HepG2 (cell line): ENCODE data around the gene RAD21L1. TPM values are rescaled to one million over a fixed set of nuclear protein-coding genes. Genes with fewer than 3 reads are reported as not detected.
A peak's percentile ranks its signal among the peaks of the same experiment; 100 is the strongest.

Source experiments
- ARNT ChIP-seq: fragments of 450-650 bp; IDR thresholded peaks from 2 replicates; pipeline ENCODE4 v1.6.1; 2017
- FOXA3 ChIP-seq: IDR thresholded peaks from 2 replicates; pipeline ENCODE4 v1.6.1; 2016; ENCODE audit warnings: missing genetic modification reagents, missing compliant biosample characterization
- GTF3A ChIP-seq: sonication (generic); formaldehyde crosslinking; conservative IDR thresholded peaks from 2 replicates; pipeline ENCODE4 v1.4.0; 2020; ENCODE audit warnings: mild to moderate bottlenecking, missing genetic modification reagents
- HOXA5 ChIP-seq: sonication (generic); formaldehyde crosslinking; IDR thresholded peaks from 2 replicates; pipeline ENCODE4 v1.4.0; 2020; ENCODE audit warnings: missing genetic modification reagents
- TAF15 ChIP-seq: fragments of 200-400 bp; formaldehyde crosslinking; IDR thresholded peaks from one replicate; pipeline ENCODE4 v1.6.1; 2018; ENCODE audit warnings: mild to moderate bottlenecking, low read depth, low read length; ENCODE audit not compliant: poor library complexity, severe bottlenecking
- TBX2 ChIP-seq: sonication (generic); formaldehyde crosslinking; IDR thresholded peaks from 2 replicates; pipeline ENCODE4 v1.5.0; 2020; ENCODE audit warnings: missing genetic modification reagents, mild to moderate bottlenecking, borderline replicate concordance
- ZNF101 ChIP-seq: sonication (generic); formaldehyde crosslinking; IDR thresholded peaks from 2 replicates; pipeline ENCODE4 v1.4.0; 2020; ENCODE audit warnings: mild to moderate bottlenecking, low read depth, missing genetic modification reagents, borderline replicate concordance
- ZNF180 ChIP-seq: sonication (generic); formaldehyde crosslinking; IDR thresholded peaks from 2 replicates; pipeline ENCODE4 v1.4.0; 2020; ENCODE audit warnings: low read depth, missing genetic modification reagents, borderline replicate concordance
- ZNF20 ChIP-seq: sonication (generic); formaldehyde crosslinking; IDR thresholded peaks from 2 replicates; pipeline ENCODE4 v1.4.0; 2020; ENCODE audit warnings: mild to moderate bottlenecking, moderate library complexity, missing genetic modification reagents
- ZNF256 ChIP-seq: sonication (generic); formaldehyde crosslinking; conservative IDR thresholded peaks from 2 replicates; pipeline ENCODE4 v1.4.0; 2020; ENCODE audit warnings: missing genetic modification reagents
- ZNF331 ChIP-seq: sonication (generic); formaldehyde crosslinking; IDR thresholded peaks from 2 replicates; pipeline ENCODE4 v1.4.0; 2020; ENCODE audit warnings: missing genetic modification reagents
- ZNF567 ChIP-seq: sonication (generic); formaldehyde crosslinking; IDR thresholded peaks from 2 replicates; pipeline ENCODE4 v1.8.1; 2023; ENCODE audit warnings: mild to moderate bottlenecking, missing genetic modification reagents, borderline replicate concordance
- ZNF629 ChIP-seq: sonication (generic); formaldehyde crosslinking; conservative IDR thresholded peaks from 2 replicates; pipeline ENCODE4 v1.5.0; 2020; ENCODE audit warnings: missing genetic modification reagents
- polyA plus RNA-seq, 8 experiments: library from polyadenylated mRNA; depleted of rRNA in 3 of 8; stranded (reverse) in 7 of 8; unstranded in 1 of 8; fragments of >200 nt; fragmentation: Illumina TruSeq in 4 of 8; extraction: Trizol in 4 of 8; gene quantifications; 2 replicates each; pipeline versions ENCODE4 v1.2.1 to v1.2.3, GENCODE V29; 2011 to 2016; ENCODE audit warnings: low read depth in 4 of 8, missing spikeins in 1 of 8, mixed read lengths in 1 of 8; ENCODE audit not compliant: insufficient read depth in 1 of 8
- total RNA-seq, 5 experiments: library from RNA; depleted of rRNA; stranded (reverse); fragments of >200 nt; fragmentation: Illumina TruSeq; extraction: Trizol; gene quantifications; 2 replicates each; pipeline ENCODE4 v1.2.3, GENCODE V29; 2016; ENCODE audit warnings: low read depth in 1 of 5
- TF ChIP-seq, protein P1 (sequence below): sonication (generic); formaldehyde crosslinking; conservative IDR thresholded peaks from 2 replicates; pipeline ENCODE4 v1.4.0; 2020; ENCODE audit warnings: mild to moderate bottlenecking, missing genetic modification reagents, moderate library complexity
- TF ChIP-seq, protein P2 (sequence below): sonication (generic); formaldehyde crosslinking; IDR thresholded peaks from 2 replicates; pipeline ENCODE4 v1.4.0; 2020; ENCODE audit warnings: mild to moderate bottlenecking, missing genetic modification reagents
- TF ChIP-seq, protein P3 (sequence below): sonication (generic); formaldehyde crosslinking; IDR thresholded peaks from 2 replicates; pipeline ENCODE4 v1.5.0; 2020; ENCODE audit warnings: mild to moderate bottlenecking, missing genetic modification reagents
- TF ChIP-seq, protein P4 (sequence below): sonication (generic); formaldehyde crosslinking; IDR thresholded peaks from 2 replicates; pipeline ENCODE4 v1.5.1; 2020; ENCODE audit warnings: mild to moderate bottlenecking, missing genetic modification reagents, moderate library complexity
- TF ChIP-seq, protein P5 (sequence below): IDR thresholded peaks from 2 replicates; pipeline ENCODE4 v1.6.1; 2012; ENCODE audit warnings: inconsistent platforms

RAD21L1 gene
- total and polyA plus RNA-seq, 2 of the 13 experiments (the other 11 are each of a cell fraction or from before 2014, with no cell fraction given): not detected

DNA sequence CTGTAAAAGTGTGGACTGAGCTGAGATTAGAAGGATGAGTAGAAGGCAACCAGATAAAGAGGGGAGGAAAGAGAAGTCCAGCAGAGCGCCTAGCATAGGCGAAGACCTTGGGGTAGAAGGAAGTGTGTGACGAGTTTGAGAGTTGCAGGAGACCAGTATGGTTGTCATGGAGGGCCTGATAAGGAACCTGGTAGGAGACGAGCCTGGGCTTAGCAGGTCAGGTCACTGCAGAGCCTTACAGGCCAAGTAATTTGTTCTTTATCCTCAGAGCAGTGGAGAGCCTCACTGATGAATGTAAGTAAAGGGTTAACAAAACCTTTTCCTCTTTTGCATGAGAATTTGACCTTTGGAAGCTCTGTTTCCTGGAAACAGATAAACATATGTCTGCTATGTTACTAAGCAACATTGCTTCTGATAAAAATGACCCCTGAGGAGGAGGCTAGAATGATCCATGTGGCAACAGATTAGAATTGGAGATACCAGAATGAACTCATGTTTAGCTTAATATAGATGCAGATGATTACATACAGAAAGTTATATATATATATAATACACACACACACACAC, 38.2 kb upstream of the RAD21L1 start (continued):
- TF ChIP-seq, protein P1, sequence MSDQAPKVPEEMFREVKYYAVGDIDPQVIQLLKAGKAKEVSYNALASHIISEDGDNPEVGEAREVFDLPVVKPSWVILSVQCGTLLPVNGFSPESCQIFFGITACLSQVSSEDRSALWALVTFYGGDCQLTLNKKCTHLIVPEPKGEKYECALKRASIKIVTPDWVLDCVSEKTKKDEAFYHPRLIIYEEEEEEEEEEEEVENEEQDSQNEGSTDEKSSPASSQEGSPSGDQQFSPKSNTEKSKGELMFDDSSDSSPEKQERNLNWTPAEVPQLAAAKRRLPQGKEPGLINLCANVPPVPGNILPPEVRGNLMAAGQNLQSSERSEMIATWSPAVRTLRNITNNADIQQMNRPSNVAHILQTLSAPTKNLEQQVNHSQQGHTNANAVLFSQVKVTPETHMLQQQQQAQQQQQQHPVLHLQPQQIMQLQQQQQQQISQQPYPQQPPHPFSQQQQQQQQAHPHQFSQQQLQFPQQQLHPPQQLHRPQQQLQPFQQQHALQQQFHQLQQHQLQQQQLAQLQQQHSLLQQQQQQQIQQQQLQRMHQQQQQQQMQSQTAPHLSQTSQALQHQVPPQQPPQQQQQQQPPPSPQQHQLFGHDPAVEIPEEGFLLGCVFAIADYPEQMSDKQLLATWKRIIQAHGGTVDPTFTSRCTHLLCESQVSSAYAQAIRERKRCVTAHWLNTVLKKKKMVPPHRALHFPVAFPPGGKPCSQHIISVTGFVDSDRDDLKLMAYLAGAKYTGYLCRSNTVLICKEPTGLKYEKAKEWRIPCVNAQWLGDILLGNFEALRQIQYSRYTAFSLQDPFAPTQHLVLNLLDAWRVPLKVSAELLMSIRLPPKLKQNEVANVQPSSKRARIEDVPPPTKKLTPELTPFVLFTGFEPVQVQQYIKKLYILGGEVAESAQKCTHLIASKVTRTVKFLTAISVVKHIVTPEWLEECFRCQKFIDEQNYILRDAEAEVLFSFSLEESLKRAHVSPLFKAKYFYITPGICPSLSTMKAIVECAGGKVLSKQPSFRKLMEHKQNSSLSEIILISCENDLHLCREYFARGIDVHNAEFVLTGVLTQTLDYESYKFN (CRISPR knock-in tag): peak; percentile 81
- TF ChIP-seq ZNF180 (CRISPR knock-in tag) (no peak), HOXA5 (CRISPR knock-in tag) (0 out of 2 replicates have a peak, but pooled peaks have one; percentile 17), FOXA3 (CRISPR knock-in tag) (peak; percentile 57; the same call in 1 of the 2 replicates), ARNT (no peak), TBX2 (CRISPR knock-in tag) (0 out of 2 replicates have a peak, but pooled peaks have one; percentile 27), ZNF256 (no peak), ZNF101 (CRISPR knock-in tag) (0 out of 2 replicates have a peak, but pooled peaks have one; percentile 45), ZNF567 (CRISPR knock-in tag) (no peak), ZNF331 (CRISPR knock-in tag) (0 out of 2 replicates have a peak, but pooled peaks have one; percentile 11), TAF15 (no peak), ZNF629 (CRISPR knock-in tag) (no peak; the same call in 1 of the 2 replicates), ZNF20 (no peak), GTF3A (CRISPR knock-in tag) (no peak)
- TF ChIP-seq, protein P2, sequence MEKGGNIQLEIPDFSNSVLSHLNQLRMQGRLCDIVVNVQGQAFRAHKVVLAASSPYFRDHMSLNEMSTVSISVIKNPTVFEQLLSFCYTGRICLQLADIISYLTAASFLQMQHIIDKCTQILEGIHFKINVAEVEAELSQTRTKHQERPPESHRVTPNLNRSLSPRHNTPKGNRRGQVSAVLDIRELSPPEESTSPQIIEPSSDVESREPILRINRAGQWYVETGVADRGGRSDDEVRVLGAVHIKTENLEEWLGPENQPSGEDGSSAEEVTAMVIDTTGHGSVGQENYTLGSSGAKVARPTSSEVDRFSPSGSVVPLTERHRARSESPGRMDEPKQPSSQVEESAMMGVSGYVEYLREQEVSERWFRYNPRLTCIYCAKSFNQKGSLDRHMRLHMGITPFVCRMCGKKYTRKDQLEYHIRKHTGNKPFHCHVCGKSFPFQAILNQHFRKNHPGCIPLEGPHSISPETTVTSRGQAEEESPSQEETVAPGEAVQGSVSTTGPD: no peak
- TF ChIP-seq, protein P3, sequence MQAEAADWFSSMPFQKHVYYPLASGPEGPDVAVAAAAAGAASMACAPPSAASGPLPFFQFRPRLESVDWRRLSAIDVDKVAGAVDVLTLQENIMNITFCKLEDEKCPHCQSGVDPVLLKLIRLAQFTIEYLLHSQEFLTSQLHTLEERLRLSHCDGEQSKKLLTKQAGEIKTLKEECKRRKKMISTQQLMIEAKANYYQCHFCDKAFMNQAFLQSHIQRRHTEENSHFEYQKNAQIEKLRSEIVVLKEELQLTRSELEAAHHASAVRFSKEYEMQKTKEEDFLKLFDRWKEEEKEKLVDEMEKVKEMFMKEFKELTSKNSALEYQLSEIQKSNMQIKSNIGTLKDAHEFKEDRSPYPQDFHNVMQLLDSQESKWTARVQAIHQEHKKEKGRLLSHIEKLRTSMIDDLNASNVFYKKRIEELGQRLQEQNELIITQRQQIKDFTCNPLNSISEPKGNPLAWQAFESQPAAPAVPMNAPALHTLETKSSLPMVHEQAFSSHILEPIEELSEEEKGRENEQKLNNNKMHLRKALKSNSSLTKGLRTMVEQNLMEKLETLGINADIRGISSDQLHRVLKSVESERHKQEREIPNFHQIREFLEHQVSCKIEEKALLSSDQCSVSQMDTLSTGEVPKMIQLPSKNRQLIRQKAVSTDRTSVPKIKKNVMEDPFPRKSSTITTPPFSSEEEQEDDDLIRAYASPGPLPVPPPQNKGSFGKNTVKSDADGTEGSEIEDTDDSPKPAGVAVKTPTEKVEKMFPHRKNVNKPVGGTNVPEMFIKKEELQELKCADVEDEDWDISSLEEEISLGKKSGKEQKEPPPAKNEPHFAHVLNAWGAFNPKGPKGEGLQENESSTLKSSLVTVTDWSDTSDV (CRISPR knock-in tag): no peak
- TF ChIP-seq, protein P4, sequence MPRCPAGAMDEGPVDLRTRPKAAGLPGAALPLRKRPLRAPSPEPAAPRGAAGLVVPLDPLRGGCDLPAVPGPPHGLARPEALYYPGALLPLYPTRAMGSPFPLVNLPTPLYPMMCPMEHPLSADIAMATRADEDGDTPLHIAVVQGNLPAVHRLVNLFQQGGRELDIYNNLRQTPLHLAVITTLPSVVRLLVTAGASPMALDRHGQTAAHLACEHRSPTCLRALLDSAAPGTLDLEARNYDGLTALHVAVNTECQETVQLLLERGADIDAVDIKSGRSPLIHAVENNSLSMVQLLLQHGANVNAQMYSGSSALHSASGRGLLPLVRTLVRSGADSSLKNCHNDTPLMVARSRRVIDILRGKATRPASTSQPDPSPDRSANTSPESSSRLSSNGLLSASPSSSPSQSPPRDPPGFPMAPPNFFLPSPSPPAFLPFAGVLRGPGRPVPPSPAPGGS (CRISPR knock-in tag): no peak
- TF ChIP-seq, protein P5, sequence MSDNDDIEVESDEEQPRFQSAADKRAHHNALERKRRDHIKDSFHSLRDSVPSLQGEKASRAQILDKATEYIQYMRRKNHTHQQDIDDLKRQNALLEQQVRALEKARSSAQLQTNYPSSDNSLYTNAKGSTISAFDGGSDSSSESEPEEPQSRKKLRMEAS: no peak
